ENCODE data around the gene CASZ1.

The CASZ1 gene

DNA sequence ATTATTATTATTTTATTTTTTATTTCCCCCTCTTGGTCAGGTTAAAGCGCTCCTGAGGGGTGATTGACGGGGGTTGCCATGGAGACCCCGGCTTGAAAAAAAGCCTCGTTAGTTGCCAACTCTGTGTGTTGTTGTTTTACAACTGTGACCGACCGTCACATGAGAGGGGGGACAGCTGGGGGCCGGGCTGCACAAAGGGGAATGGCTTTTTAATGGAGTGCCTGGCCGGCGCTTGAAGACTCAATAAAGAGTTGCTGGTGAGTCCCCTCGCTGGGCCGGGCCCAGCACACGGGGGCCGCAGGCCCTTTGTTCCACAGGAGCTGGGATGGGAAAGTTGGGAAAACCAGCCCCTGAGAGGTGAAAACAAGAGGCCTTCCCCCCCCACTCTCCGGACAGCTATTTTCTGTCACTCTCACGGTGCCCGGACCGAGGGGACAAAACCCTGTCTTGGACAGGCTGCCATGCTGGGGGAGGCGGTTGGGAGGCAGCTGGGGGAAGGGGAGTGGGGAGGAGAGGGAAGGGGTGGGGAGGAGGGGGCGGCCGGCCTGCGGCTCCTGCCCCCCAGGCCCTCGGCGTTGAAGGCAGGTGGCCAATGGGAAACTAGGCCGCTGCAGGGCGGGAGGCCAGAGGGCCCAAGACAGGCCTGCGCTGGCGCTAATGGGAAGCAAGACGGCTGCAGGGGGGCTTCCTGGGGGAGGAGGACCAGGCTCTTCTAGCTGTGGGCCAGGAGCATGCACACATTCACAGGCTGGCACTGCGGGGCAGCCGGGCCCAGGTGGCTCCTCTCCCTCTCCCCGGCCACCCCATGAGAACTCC, 67.6 kb downstream of the CASZ1 start:
- no peaks in the 10 kb centered on the region for H3K27me3 ChIP-seq (ENCODE audit: low read length)
- no peaks in the 10 kb centered on the region for H3K9me3 ChIP-seq (ENCODE audit: insufficient read depth, low read length)
- H3K79me2 ChIP-seq (ENCODE audit: insufficient read depth, low read length) = no peaks in the 10 kb centered on the region
- no peaks in the 10 kb centered on the region for H3K9me2 ChIP-seq (replicated peaks; ENCODE audit: insufficient read depth, low read length)
- H3K4me2 ChIP-seq (ENCODE audit: low read depth, low read length, poor library complexity, severe bottlenecking) = no peak overlapping the region
- no peak overlapping the region for H2AFZ ChIP-seq (ENCODE audit: low read depth, low read length, severe bottlenecking)
- H3K9ac ChIP-seq (ENCODE audit: low read length) = no peak overlapping the region
- TF ChIP-seq, protein P1, sequence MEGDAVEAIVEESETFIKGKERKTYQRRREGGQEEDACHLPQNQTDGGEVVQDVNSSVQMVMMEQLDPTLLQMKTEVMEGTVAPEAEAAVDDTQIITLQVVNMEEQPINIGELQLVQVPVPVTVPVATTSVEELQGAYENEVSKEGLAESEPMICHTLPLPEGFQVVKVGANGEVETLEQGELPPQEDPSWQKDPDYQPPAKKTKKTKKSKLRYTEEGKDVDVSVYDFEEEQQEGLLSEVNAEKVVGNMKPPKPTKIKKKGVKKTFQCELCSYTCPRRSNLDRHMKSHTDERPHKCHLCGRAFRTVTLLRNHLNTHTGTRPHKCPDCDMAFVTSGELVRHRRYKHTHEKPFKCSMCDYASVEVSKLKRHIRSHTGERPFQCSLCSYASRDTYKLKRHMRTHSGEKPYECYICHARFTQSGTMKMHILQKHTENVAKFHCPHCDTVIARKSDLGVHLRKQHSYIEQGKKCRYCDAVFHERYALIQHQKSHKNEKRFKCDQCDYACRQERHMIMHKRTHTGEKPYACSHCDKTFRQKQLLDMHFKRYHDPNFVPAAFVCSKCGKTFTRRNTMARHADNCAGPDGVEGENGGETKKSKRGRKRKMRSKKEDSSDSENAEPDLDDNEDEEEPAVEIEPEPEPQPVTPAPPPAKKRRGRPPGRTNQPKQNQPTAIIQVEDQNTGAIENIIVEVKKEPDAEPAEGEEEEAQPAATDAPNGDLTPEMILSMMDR (IDR thresholded peaks at IDR 0.05; ENCODE audit: insufficient read depth, low read length, poor library complexity, severe bottlenecking) = no peak
- TF ChIP-seq EZH2phosphoT487 (conservative IDR thresholded peaks at IDR 0.05; ENCODE audit: low read length) = no peak
- no peaks in the 10 kb centered on the region for H4K20me1 ChIP-seq (ENCODE audit: low read depth, low read length)
- no peak overlapping the region for H3K4me3 ChIP-seq (ENCODE audit: insufficient read depth, low read length, poor library complexity, severe bottlenecking)
- H3K27ac ChIP-seq (ENCODE audit: low read depth, low read length) = no peak overlapping the region
- no peaks in the 10 kb centered on the region for H3K36me3 ChIP-seq (ENCODE audit: low read length)
- no peaks in the 10 kb centered on the region for H3F3A ChIP-seq (ENCODE audit: insufficient read depth)

DNA sequence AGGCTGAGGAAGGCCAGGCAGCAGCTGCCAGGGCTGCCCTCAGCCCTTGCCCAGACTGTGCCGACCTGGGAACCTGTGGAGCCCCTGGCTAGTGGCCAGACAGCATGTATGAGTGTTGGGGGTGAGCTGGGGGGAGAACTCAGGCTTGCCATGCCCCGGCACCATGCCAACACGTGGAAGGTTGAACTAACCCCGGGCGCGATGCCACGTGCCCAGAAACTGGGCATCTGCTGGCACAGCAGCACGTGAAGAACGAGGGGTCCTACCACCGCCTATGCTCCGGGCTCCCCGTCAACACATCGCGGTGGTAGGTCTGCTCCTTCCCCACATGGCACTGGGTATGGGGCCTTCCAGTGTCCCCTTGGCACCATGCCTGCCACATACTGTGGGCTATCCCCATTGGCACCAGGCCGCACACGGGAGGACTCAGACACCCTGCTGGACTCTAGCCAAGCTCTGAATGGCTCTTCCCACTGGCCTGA, 68.7 kb downstream of the CASZ1 start:
- H3K9me3 ChIP-seq (ENCODE audit: insufficient read depth, low read length) = no peaks in the 10 kb centered on the region
- no peak overlapping the region for H3K4me3 ChIP-seq (ENCODE audit: insufficient read depth, low read length, poor library complexity, severe bottlenecking)
- TF ChIP-seq EZH2phosphoT487 (conservative IDR thresholded peaks at IDR 0.05; ENCODE audit: low read length) = no peak
- TF ChIP-seq, protein P1 (IDR thresholded peaks at IDR 0.05; ENCODE audit: insufficient read depth, low read length, poor library complexity, severe bottlenecking) = no peak
- no peaks in the 10 kb centered on the region for H4K20me1 ChIP-seq (ENCODE audit: low read depth, low read length)
- H3K27me3 ChIP-seq (ENCODE audit: low read length) = no peaks in the 10 kb centered on the region
- no peaks in the 10 kb centered on the region for H3K9me2 ChIP-seq (replicated peaks; ENCODE audit: insufficient read depth, low read length)
- no peaks in the 10 kb centered on the region for H3K79me2 ChIP-seq (ENCODE audit: insufficient read depth, low read length)
- H3K4me2 ChIP-seq (ENCODE audit: low read depth, low read length, poor library complexity, severe bottlenecking) = no peak overlapping the region
- H3K36me3 ChIP-seq (ENCODE audit: low read length) = no peaks in the 10 kb centered on the region
- H2AFZ ChIP-seq (ENCODE audit: low read depth, low read length, severe bottlenecking) = no peak overlapping the region
- H3F3A ChIP-seq (ENCODE audit: insufficient read depth) = no peaks in the 10 kb centered on the region
- no peak overlapping the region for H3K9ac ChIP-seq (ENCODE audit: low read length)
- no peak overlapping the region for H3K27ac ChIP-seq (ENCODE audit: low read depth, low read length)

DNA sequence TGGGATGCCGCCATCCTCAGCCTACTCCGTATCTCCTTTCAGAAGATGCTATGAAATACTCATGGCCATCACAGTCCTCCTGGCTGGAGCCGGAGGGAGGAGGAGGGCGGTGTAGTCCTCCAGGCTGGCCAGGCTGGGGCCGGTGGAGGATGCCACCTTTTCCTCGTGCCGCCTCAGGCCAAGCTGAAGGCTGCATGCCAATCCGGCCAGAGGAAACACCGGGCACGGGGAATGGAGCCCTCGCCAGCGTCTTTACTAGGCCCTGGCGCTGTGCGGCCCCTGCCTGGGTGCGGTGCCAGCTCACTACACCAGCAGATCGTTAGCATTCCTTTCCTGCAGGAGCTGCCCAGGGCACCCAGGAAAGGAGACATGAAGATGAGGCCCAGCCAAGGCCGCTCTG, 70.1 kb downstream of the CASZ1 start:
- no peaks in the 10 kb centered on the region for H4K20me1 ChIP-seq (ENCODE audit: low read depth, low read length)
- no peak overlapping the region for H3K4me3 ChIP-seq (ENCODE audit: insufficient read depth, low read length, poor library complexity, severe bottlenecking)
- TF ChIP-seq, protein P1 (IDR thresholded peaks at IDR 0.05; ENCODE audit: insufficient read depth, low read length, poor library complexity, severe bottlenecking) = no peak
- H3F3A ChIP-seq (ENCODE audit: insufficient read depth) = no peaks in the 10 kb centered on the region
- H3K9me2 ChIP-seq (replicated peaks; ENCODE audit: insufficient read depth, low read length) = no peaks in the 10 kb centered on the region
- no peak overlapping the region for H3K9ac ChIP-seq (ENCODE audit: low read length)
- no peak overlapping the region for H3K4me2 ChIP-seq (ENCODE audit: low read depth, low read length, poor library complexity, severe bottlenecking)
- no peaks in the 10 kb centered on the region for H3K9me3 ChIP-seq (ENCODE audit: insufficient read depth, low read length)
- H2AFZ ChIP-seq (ENCODE audit: low read depth, low read length, severe bottlenecking) = no peak overlapping the region
- no peaks in the 10 kb centered on the region for H3K79me2 ChIP-seq (ENCODE audit: insufficient read depth, low read length)
- no peaks in the 10 kb centered on the region for H3K27me3 ChIP-seq (ENCODE audit: low read length)
- no peaks in the 10 kb centered on the region for H3K36me3 ChIP-seq (ENCODE audit: low read length)
- H3K27ac ChIP-seq (ENCODE audit: low read depth, low read length) = no peak overlapping the region
